GM23338 (cell line): ENCODE results near the gene ADGRB3. TPM values are rescaled to one million over a fixed set of nuclear protein-coding genes. Genes with fewer than 3 reads are reported as not detected.

Source experiments
- ATAC-seq: fragments of 200-7000 bp; cut with Tn5 transposase; 3 replicates; pipeline ENCODE4 v1.9.1; 2020
- DNase-seq: peaks from one replicate; pipeline ENCODE4 v3.0.0-alpha.2; 2015; ENCODE audit warnings: low spot score
- H2AFZ ChIP-seq: fragments of 200-600 bp; sonication (generic); 2 replicates; pipeline ENCODE4 v1.8.0; 2016; ENCODE audit warnings: antibody characterized with exemption, mild to moderate bottlenecking, moderate library complexity
- H3F3A ChIP-seq: fragments of 200-600 bp; sonication (generic); replicated peaks from 2 replicates; pipeline ENCODE4 v1.8.0; 2017; ENCODE audit warnings: antibody characterized with exemption, mixed run types, low read depth
- H3K27ac ChIP-seq: fragments of 200-600 bp; sonication (generic); 2 replicates; pipeline ENCODE4 v1.6.1; 2016; ENCODE audit warnings: low read depth
- H3K27me3 ChIP-seq: fragments of 200-600 bp; sonication (generic); 2 replicates; pipeline ENCODE4 v1.8.0; 2016; ENCODE audit warnings: mild to moderate bottlenecking, mixed run types, moderate library complexity; ENCODE audit not compliant: insufficient read depth
- H3K36me3 ChIP-seq: fragments of 200-600 bp; sonication (generic); 2 replicates; pipeline ENCODE4 v1.8.0; 2016; ENCODE audit warnings: mild to moderate bottlenecking; ENCODE audit not compliant: insufficient read depth
- H3K4me1 ChIP-seq: fragments of 200-600 bp; sonication (generic); 2 replicates; pipeline ENCODE4 v1.8.0; 2016; ENCODE audit warnings: mild to moderate bottlenecking, moderate library complexity; ENCODE audit not compliant: insufficient read depth
- H3K4me2 ChIP-seq: fragments of 200-600 bp; sonication (generic); 2 replicates; pipeline ENCODE4 v1.7.1; 2017; ENCODE audit warnings: mixed run types
- H3K4me3 ChIP-seq: fragments of 200-600 bp; sonication (generic); 2 replicates; pipeline ENCODE4 v1.6.1; 2016; ENCODE audit warnings: mixed run types
- H3K79me2 ChIP-seq: fragments of 200-600 bp; sonication (generic); replicated peaks from 2 replicates; pipeline ENCODE4 v1.8.0; 2017; ENCODE audit warnings: mild to moderate bottlenecking; ENCODE audit not compliant: insufficient read depth
- H3K9me2 ChIP-seq: fragments of 200-600 bp; sonication (generic); 2 replicates; pipeline ENCODE4 v1.8.0; 2017; ENCODE audit not compliant: insufficient read depth
- H4K20me1 ChIP-seq: fragments of 200-600 bp; sonication (generic); replicated peaks from 2 replicates; pipeline ENCODE4 v1.8.0; 2017; ENCODE audit warnings: mild to moderate bottlenecking; ENCODE audit not compliant: insufficient read depth
- H3K27ac Mint-ChIP-seq: 2 replicates; pipeline ENCODE4 v1.8.0; 2020; ENCODE audit warnings: inconsistent platforms, mild to moderate bottlenecking, moderate library complexity, mixed read lengths
- H3K27me3 Mint-ChIP-seq: 3 replicates; pipeline ENCODE4 v1.8.0; 2022; ENCODE audit warnings: low read depth, mild to moderate bottlenecking, moderate library complexity, mixed read lengths, inconsistent platforms; ENCODE audit not compliant: insufficient read depth, poor library complexity
- H3K36me3 Mint-ChIP-seq: 3 replicates; pipeline ENCODE4 v1.8.0; 2021; ENCODE audit warnings: low read depth, mild to moderate bottlenecking, inconsistent platforms, moderate library complexity, mixed read lengths
- H3K4me1 Mint-ChIP-seq: 3 replicates; pipeline ENCODE4 v1.8.0; 2020; ENCODE audit warnings: mild to moderate bottlenecking, inconsistent platforms, mixed read lengths
- H3K4me3 Mint-ChIP-seq: 3 replicates; pipeline ENCODE4 v1.8.0; 2021; ENCODE audit warnings: moderate library complexity, mild to moderate bottlenecking, inconsistent platforms, mixed read lengths
- H3K9me3 Mint-ChIP-seq: 3 replicates; pipeline ENCODE4 v1.8.0; 2020; ENCODE audit warnings: moderate library complexity, mild to moderate bottlenecking, inconsistent platforms, mixed read lengths
- CREB1 ChIP-seq: fragments of 250-450 bp; sonication (Bioruptor Pico); IDR thresholded peaks from 2 replicates; pipeline ENCODE4 v1.5.0; 2020; ENCODE audit warnings: low read depth, mild to moderate bottlenecking, moderate library complexity
- JUNB ChIP-seq: IDR thresholded peaks from one replicate; pipeline ENCODE4 v1.6.1; 2016; ENCODE audit warnings: antibody characterized with exemption; ENCODE audit not compliant: unreplicated experiment
- POLR2AphosphoS5 ChIP-seq: IDR thresholded peaks from 2 replicates; pipeline ENCODE4 v1.6.1; 2016; ENCODE audit warnings: antibody characterized with exemption, low read depth
- REST ChIP-seq: IDR thresholded peaks from one replicate; pipeline ENCODE4 v1.6.1; 2018; ENCODE audit warnings: antibody characterized with exemption; ENCODE audit not compliant: unreplicated experiment
- ZNF114 ChIP-seq: fragments of 250-450 bp; sonication (Bioruptor Pico); IDR thresholded peaks from 2 replicates; pipeline ENCODE4 v1.5.0; 2020; ENCODE audit warnings: mild to moderate bottlenecking, moderate library complexity
- polyA plus RNA-seq: library from polyadenylated mRNA; unstranded; fragments of >200 nt; fragmentation: Nextera tagmentation; extraction: Ambion mirVana; gene quantifications from 2 replicates; pipeline ENCODE4 v1.2.1, GENCODE V29; 2016
- total RNA-seq: library from RNA; depleted of rRNA; stranded (reverse); fragments of >200 nt; shearing (Covaris generic); gene quantifications from 2 replicates; pipeline ENCODE4 v1.2.3, GENCODE V29; 2014
- TF ChIP-seq, protein P1 (sequence below): fragments of 250-450 bp; sonication (Bioruptor Pico); IDR thresholded peaks from 2 replicates; pipeline ENCODE4 v1.5.0; 2020; ENCODE audit warnings: mild to moderate bottlenecking, moderate library complexity
- TF ChIP-seq, protein P2 (sequence below): IDR thresholded peaks from 2 replicates; pipeline ENCODE4 v1.6.1; 2016; ENCODE audit warnings: antibody characterized with exemption

Gene ADGRB3
- total and polyA plus RNA-seq, 2 experiments from 2014 or later = 0.92 to 4.0 TPM

DNA sequence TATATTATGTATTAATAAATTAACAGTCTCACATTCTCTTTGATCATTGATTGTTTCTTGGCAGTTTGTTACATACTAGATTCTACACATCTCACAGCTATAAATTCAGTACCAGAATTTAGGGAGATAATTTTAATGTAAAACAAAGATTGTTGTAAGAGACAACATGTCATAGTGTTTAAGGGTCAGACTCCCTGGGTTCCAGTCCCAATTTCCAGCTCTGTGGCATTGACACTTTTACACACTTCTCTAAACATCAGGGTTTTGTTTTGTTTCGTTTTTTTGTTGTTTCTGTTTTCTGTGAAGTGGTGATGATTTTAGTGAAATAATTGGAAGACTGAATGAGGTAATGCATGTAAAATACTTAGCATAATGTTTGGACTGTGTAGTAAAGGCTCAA, 19.9 kb downstream of the ADGRB3 start (continued):
- TF ChIP-seq REST (no peak), POLR2AphosphoS5 (no peak), JUNB (no peak)
- TF ChIP-seq, protein P1, sequence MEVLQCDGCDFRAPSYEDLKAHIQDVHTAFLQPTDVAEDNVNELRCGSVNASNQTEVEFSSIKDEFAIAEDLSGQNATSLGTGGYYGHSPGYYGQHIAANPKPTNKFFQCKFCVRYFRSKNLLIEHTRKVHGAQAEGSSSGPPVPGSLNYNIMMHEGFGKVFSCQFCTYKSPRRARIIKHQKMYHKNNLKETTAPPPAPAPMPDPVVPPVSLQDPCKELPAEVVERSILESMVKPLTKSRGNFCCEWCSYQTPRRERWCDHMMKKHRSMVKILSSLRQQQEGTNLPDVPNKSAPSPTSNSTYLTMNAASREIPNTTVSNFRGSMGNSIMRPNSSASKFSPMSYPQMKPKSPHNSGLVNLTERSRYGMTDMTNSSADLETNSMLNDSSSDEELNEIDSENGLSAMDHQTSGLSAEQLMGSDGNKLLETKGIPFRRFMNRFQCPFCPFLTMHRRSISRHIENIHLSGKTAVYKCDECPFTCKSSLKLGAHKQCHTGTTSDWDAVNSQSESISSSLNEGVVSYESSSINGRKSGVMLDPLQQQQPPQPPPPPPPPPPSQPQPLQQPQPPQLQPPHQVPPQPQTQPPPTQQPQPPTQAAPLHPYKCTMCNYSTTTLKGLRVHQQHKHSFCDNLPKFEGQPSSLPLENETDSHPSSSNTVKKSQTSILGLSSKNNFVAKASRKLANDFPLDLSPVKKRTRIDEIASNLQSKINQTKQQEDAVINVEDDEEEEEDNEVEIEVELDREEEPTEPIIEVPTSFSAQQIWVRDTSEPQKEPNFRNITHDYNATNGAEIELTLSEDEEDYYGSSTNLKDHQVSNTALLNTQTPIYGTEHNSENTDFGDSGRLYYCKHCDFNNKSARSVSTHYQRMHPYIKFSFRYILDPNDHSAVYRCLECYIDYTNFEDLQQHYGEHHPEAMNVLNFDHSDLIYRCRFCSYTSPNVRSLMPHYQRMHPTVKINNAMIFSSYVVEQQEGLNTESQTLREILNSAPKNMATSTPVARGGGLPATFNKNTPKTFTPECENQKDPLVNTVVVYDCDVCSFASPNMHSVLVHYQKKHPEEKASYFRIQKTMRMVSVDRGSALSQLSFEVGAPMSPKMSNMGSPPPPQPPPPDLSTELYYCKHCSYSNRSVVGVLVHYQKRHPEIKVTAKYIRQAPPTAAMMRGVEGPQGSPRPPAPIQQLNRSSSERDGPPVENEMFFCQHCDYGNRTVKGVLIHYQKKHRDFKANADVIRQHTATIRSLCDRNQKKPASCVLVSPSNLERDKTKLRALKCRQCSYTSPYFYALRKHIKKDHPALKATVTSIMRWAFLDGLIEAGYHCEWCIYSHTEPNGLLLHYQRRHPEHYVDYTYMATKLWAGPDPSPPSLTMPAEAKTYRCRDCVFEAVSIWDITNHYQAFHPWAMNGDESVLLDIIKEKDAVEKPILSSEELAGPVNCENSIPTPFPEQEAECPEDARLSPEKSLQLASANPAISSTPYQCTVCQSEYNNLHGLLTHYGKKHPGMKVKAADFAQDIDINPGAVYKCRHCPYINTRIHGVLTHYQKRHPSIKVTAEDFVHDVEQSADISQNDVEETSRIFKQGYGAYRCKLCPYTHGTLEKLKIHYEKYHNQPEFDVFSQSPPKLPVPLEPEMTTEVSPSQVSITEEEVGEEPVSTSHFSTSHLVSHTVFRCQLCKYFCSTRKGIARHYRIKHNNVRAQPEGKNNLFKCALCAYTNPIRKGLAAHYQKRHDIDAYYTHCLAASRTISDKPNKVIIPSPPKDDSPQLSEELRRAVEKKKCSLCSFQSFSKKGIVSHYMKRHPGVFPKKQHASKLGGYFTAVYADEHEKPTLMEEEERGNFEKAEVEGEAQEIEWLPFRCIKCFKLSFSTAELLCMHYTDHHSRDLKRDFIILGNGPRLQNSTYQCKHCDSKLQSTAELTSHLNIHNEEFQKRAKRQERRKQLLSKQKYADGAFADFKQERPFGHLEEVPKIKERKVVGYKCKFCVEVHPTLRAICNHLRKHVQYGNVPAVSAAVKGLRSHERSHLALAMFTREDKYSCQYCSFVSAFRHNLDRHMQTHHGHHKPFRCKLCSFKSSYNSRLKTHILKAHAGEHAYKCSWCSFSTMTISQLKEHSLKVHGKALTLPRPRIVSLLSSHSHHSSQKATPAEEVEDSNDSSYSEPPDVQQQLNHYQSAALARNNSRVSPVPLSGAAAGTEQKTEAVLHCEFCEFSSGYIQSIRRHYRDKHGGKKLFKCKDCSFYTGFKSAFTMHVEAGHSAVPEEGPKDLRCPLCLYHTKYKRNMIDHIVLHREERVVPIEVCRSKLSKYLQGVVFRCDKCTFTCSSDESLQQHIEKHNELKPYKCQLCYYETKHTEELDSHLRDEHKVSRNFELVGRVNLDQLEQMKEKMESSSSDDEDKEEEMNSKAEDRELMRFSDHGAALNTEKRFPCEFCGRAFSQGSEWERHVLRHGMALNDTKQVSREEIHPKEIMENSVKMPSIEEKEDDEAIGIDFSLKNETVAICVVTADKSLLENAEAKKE = no peak

DNA sequence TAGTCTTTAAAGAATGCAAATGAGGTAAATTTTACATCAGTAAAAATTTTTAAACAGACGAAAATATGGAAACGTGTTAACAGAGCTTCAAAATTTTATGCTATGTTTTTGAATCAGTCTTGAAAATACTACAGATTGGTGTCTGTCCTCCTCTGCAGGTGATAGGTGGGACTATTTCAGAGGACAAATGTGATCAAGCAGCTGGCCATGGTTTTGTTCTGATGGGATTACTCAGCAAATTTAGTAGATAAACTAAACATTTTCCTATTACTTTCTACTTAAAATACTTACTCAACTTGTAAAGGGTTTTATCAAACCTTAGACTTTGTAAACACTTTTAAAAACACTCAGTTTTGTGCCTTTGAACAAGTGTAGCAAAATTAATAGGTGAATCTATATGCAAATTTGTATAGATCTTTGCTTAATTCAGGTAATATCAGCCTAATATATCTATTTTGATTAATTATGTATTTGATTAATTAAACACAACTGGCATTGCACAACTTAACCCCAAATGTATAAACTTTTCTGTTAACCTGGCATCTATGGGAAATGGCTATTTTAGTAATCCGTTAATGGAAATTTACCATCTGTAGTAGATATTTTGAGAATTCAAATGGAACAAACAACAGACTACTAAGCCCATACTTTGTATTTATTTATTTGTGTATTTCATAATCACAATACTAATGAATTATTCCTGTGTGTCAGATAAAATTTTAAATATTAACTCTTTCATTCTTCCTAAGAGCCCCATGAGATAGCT, 22.5 kb downstream of the ADGRB3 start:
- Histone ChIP-seq H3K27me3 (no peaks in the 10 kb centered on the region), H3K9me2 (no peaks in the 10 kb centered on the region), H3K4me1 (no peaks in the 10 kb centered on the region; the same call in 1 of the 2 replicates), H3K4me2 (no peak overlapping the region), H3K27ac (no peak overlapping the region), H3K79me2 (no peaks in the 10 kb centered on the region), H4K20me1 (no peaks in the 10 kb centered on the region), H3F3A (no peaks in the 10 kb centered on the region), H3K4me3 (no peak overlapping the region), H3K36me3 (no peaks in the 10 kb centered on the region), H2AFZ (no peak overlapping the region)
- ATAC-seq (no peak), DNase-seq (no peak)
- Mint-ChIP-seq H3K36me3 (no peaks in the 10 kb centered on the region), H3K4me1 (peaks cover 6% of the 10 kb centered on the region; the same call in 2 of the 3 replicates), H3K4me3 (no peak overlapping the region), H3K27ac (peak overlapping the region; percentile 80), H3K9me3 (no peaks in the 10 kb centered on the region), H3K27me3 (no peaks in the 10 kb centered on the region)
- TF ChIP-seq, protein P2, sequence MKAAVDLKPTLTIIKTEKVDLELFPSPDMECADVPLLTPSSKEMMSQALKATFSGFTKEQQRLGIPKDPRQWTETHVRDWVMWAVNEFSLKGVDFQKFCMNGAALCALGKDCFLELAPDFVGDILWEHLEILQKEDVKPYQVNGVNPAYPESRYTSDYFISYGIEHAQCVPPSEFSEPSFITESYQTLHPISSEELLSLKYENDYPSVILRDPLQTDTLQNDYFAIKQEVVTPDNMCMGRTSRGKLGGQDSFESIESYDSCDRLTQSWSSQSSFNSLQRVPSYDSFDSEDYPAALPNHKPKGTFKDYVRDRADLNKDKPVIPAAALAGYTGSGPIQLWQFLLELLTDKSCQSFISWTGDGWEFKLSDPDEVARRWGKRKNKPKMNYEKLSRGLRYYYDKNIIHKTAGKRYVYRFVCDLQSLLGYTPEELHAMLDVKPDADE = no peak
- no peak for TF ChIP-seq CREB1
- no peak for TF ChIP-seq ZNF114
